Fibroblast of mammary gland (primary cell): ENCODE data around the gene KLF11.

Experiments
- DNase-seq: peaks from one replicate; pipeline ENCODE4 v3.0.0-alpha.2; 2010; ENCODE audit warnings: low read depth
- H3K4me3 ChIP-seq: 2 replicates; pipeline ENCODE4 v1.5.1; 2011; ENCODE audit warnings: low read depth, mild to moderate bottlenecking, low read length, moderate library complexity; ENCODE audit not compliant: control insufficient read depth
- CTCF ChIP-seq: conservative IDR thresholded peaks from 2 replicates; pipeline ENCODE4 v1.5.1; 2011; ENCODE audit warnings: low read depth, low read length, inconsistent platforms; ENCODE audit not compliant: control insufficient read depth, insufficient read depth

Gene KLF11

GRCh38 chr2:10004836-10005235, 38.5 kb upstream of the KLF11 start:
- no peak for DNase-seq
- TF ChIP-seq CTCF = no peak
- H3K4me3 ChIP-seq = no peak overlapping the region

- no peak overlapping the region for H3K4me3 ChIP-seq
- no peak for TF ChIP-seq CTCF
- DNase-seq = no peak
Measured at GRCh38 chr2:10005461-10006235, 37.7 kb upstream of the KLF11 start.

- no peak overlapping the region for H3K4me3 ChIP-seq
- no peak for TF ChIP-seq CTCF
- DNase-seq = no peak
Measured at GRCh38 chr2:10006236-10007161, 36.9 kb upstream of the KLF11 start.

GRCh38 chr2:10007435-10007834, 35.9 kb upstream of the KLF11 start:
- DNase-seq = no peak
- no peak overlapping the region for H3K4me3 ChIP-seq
- no peak for TF ChIP-seq CTCF

- no peak for TF ChIP-seq CTCF
- peak; percentile 23 for DNase-seq
- H3K4me3 ChIP-seq = no peak overlapping the region
Measured at GRCh38 chr2:10007921-10008808, 35.2 kb upstream of the KLF11 start.

GRCh38 chr2:10008809-10009176, 34.6 kb upstream of the KLF11 start:
- H3K4me3 ChIP-seq = no peak overlapping the region
- TF ChIP-seq CTCF = no peak
- no peak for DNase-seq
